NCI-H2029 treated with DMSO at 0.1 percent for 48 hours (cell line): Measurements from ENCODE around the gene HPRT1.

ENCODE experiments used
- DNase-seq: peaks from one replicate; lab custom pipeline; 2025; lab: John Stamatoyannopoulos, UW

HPRT1 gene

DNA sequence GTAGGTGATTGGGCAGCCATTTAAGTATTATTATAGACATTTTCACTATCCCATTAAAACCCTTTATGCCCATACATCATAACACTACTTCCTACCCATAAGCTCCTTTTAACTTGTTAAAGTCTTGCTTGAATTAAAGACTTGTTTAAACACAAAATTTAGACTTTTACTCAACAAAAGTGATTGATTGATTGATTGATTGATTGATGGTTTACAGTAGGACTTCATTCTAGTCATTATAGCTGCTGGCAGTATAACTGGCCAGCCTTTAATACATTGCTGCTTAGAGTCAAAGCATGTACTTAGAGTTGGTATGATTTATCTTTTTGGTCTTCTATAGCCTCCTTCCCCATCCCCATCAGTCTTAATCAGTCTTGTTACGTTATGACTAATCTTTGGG lies 16.3 kb downstream of the HPRT1 start:
- DNase-seq: no peak

DNA sequence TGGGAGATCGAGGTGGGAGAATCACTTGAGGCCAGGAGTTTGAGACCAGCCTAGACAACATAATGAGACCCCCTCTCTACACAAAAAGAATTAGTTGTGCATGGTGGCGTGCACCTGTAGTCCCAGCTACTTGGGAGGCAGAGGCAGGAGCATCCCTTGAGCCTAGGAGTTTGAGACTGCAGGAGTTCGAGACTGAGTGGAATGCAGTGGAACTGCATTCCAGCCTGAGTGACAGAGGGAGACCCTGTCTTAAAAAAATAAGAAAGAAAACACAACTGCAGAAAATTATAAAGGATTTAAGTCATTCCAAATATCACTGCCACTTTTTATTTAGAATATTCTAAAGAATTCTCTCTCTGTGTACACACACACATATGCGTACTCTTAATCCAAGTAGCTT lies 18.4 kb downstream of the HPRT1 start:
- DNase-seq: no peak

DNA sequence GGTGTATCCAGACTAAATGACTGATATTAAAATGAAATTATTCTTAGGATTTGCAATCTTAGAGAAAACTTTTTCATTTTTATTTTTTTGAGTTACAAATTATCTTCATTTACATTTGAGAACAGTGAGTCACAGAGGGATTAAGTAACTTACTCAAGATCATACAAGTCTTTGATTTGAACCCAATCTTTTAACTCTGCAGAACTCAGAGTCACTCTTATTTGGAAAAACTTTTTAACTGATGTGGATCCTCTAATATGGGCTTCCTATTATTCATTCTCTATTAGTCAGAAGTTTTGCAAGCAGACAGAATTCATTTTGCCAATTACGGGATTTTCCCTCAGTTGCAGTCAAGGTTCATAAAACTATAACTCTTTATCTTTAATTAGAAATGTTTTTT lies 20.1 kb downstream of the HPRT1 start:
- no peak for DNase-seq

DNA sequence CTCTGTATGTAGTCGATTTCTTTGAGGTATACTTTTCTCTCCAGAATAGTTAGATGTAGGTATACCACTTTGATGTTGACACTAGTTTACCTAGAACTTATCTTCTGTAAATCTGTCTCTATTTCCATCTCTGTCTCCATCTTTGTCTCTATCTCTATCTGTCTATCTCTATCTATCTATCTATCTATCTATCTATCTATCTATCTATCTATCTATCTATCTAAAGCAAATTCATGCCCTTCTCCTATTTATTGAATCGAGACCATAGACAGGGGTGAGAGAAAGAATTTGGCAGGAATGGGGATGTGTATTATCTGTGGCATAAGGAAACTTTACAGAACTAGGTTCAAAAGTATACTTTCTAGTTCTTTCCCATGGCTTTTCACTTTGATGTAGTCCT lies 21.4 kb downstream of the HPRT1 start:
- no peak for DNase-seq

DNA sequence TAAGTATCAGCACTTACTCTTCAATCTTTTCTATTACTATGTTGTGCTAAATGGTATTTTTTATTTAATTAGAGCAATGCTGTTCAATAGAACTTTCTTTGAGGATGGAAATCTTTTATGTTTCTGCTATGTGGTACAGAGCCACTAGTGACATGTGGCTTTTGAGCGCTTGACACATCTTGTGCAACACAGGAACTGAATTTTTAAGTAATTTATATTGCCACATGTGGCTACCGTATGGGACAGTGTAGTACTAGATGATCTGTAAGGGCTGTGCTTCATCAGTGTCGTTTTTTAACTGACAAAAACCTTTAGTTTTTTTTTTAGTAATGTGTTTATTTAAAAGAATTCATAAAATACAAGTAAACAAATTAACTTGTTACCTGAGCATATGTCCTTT lies 22.4 kb downstream of the HPRT1 start:
- no peak for DNase-seq

DNA sequence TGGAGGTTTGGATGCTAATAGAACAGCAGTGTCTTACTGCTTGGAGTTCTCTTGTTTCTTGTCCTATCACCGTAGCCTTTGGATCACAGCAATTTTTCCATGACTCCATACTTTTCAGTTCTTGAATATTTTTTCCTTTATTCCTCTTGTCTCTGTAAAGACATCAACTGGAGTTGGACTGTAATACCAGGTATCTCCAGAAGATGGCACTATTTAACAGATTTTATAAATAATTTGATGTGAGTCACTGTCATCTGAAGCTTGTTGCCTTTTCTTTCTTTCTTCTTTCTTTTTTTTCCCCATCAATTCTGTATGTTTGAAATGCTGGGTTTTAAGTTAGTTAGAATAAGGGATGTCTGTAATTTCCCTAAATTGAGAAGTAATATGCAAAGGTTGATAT lies 24.1 kb downstream of the HPRT1 start:
- DNase-seq: no peak

DNA sequence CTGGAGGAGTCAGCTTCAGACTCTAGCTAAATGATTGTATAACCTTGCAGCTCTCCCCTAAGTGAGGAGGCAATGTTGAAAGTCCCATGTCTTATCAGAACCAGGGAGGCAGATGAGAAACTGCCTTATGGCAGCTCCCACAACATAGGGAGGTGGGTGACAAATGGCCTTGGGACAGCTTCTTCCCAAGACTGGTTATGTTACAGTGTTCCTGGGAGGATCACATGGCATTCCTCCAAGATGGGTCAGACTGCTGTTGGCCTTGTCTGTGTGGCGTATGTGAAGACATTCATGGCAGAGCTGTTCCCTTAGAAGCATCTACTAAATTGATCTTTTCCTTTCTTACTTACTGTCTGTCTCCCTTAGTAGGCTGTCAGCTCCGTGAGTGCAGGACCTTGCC lies 42.0 kb downstream of the HPRT1 start:
- no peak for DNase-seq

DNA sequence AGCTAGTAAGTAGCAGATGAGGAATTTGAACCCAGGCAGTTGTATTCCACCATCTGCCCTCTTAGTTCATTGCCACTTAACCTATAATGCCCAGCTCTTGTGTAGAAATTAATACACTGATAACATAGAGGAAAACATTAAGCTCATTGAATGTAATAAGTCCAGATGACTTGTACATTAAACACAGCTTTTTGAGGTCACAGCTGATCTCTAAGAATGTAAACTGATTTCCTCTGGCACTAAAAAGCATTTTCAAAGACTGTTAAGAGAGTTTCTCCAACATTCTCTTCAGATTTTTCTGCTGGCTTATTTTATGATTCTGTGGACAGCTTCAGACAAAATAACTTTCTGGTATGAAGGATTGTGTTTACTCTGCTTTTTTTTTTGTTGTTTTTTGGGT lies 42.7 kb downstream of the HPRT1 start:
- no peak for DNase-seq

DNA sequence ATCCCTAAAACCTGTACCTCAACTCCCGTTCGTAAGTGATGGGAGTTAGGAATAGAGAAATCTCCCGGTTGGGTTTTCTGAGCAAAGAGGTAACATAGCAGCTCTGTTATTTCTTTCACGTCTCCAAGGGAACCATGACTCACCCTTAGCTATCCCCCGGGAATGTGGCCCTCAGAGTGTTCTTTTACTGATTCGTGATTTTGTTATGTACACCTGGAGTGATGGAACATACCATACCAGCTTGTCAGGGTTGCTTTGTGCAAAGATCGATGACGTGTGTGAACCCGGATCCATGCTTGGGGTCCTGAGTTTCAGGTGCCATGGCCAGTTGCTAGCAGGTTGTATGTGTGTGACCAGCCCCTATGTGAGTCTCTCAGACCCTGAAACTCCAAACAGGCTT lies 52.6 kb downstream of the HPRT1 start:
- DNase-seq: no peak

DNA sequence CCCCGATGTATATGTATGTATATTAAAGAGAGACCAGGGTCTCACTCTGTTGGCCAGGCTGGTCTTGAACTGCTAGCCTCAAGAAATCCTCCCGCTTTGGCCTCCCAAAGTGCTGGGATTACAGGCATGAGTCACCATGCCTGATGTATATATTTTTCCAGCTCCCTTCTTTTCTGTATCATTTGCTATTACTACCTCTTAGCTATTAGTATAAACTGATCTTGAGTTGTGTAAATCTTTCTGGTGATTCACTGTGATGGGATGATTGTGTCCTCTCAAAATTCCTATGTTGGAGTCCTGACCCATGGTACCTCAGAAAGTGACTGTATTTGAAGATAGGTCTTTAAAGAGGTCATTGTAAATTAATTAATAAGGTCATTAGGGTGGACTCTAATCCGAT lies 53.1 kb downstream of the HPRT1 start:
- no peak for DNase-seq

DNA sequence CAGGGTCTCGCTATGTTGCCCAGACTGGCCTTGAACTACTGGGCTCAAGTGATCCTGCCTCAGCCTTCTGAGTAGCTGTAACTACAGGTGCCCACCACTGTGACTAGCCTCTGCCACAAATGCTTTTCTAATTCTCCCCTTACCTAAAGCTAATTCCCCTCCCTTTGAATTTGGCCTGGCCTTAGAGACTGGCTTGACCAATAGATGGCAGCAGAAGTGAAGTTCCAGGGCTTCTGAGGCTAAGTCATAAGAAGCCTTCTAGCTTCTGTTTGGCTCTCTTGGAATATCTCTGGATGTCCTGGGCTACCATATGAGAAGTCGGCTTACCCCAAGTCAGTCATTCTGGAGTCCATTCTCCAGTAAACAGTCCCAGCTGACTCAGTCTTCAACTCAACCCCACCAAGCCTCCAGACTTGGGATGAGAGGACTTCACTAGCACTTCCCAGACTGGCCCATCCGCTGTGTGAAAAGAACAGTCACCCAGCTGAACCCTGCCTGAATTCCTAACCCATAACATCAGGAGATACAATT lies 61.0 kb downstream of the HPRT1 start:
- peak; percentile 8 for DNase-seq

DNA sequence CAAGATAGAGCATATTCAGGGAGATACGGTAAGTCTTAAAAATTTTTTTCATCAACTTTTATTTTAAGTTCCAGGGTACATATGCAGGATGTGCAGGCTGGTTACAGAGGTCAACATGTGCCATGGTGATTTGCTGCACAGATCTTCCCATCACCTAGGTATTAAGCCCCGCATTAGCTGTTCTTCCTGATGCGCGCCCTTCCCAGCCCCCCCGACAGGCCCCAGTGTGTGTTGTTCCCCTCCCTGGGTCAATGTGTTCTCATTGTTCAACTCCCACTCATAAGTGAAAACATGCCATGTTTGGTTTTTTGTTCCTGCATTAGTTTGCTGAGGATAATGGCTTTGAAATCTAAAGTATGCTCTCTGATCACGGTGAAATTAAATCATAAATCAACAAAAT lies 64.2 kb downstream of the HPRT1 start:
- DNase-seq: no peak

DNA sequence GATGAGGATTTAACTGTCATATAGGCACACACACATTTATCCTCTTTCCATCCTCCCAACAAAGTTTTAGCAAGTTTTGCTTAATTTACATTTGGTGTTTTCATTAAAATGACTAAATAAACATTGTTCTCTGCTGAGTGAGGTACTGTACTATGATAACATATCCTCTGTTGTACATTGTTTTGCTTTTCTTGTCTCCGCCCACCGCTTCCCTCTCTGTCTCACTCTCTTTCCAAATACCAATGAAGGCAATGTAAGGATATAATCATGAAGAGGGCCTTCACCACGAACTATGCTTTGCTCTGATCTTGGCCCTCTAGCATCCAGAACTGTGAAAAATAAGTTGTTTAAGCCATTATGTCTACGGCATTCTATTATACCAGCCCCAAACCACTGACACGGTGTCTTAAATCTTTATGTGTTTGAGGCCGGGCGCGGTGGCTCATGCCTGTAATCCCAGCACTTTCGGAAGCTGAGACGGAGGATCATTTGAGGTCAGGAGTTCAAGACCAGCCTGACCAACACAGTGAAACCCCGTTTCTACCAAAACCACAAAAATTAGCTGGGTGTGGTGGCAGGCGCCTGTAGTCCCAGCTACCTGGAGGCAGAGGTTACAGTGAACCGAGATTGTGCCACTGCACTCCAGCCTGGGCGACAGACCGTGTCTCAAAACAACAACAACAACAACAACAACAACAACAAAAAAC lies 65.3 kb downstream of the HPRT1 start:
- DNase-seq: no peak

DNA sequence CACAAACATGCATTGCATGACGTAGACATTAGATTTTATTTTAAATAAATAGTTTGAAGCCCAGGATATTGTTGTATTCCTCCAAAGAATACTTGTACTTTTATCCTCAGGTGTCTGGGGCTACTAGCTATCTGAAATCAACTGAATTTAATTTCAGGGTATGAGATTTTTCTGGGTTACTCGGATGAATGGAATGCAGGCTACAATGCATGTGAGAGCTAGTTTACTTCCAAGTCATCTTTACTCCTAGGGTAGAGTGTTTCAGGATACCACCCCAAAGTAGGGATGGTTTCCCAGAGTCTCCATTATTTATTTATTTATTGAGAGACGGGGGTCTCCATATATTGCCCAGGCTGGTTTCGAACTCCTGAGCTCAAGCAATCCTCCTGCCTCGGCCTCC lies 66.4 kb downstream of the HPRT1 start:
- DNase-seq: no peak

DNA sequence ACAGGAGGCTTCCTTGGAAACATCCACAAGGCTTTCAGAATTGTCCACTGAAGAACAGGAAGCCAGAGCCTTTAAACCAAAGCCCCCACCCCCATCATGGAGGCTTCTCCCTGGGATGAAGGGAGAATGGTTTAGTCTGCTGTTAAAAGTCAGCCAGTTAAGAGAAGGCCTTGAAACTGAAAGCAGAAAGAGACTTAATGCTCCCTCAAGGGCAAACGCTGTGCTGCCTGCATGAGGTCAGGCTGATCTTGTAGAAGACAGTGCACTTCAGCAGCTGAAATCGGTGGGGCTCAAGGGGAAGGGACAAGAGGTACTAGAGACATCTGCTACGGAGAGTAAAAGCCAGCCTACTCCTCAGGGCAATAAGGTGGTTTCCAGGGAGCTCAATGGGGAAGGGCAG lies 69.0 kb downstream of the HPRT1 start:
- DNase-seq: no peak

DNA sequence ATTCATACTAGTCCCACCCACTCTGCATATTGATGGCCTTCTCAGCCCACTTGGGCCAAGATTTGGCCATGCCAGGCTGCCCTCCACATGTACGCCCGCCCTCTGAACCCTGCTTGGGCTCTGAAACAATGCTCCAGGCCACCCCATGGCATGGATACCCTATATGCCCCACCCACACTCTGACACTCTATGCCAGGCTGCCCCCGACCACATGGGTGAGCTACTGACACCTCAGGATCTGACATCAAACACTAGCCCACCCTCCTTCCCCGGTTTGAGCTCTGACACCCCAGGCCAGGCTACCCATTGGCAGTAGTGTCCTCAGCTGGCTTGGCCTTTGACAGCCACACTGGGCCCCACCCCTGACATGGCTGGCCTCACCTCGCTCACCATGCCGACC lies 69.5 kb downstream of the HPRT1 start:
- no peak for DNase-seq

DNA sequence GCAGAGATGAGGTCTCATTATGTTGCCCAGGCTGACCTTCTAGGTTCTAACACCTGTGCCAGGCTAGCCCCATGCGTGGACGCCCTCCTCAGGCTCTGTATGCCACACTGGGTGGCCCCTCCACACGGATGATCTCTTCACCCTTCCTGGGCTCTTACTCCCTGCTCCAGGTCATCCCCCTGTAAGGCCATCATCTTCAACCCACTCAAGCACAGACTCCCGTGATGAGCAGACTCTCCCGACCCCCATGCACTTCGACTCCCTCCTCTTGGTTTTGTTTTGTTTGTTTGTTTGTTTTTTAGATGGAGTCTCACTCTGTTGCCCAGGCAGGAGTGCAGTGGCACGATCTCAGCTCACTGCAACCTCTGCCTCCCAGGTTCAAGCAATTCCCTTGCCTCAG lies 70.9 kb downstream of the HPRT1 start:
- DNase-seq: no peak

DNA sequence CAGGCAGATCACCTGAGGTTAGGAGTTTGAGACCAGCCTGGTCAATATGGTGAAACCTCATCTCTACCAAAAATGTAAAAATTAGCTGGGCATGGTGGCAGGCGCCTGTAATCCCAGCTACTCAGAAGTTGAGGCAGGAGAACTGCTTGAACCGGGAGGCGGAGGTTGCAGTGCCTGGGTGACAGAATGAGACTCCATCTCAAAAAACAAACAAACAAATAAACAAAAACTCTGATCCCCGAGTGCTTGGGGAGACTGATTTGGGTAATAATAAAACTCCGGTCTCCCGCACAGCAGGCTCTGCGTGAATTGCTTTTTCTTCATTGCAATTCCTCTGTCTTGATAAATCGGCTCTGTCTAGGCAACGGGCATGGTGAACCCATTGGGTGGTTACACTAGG lies 73.4 kb downstream of the HPRT1 start:
- DNase-seq: no peak

DNA sequence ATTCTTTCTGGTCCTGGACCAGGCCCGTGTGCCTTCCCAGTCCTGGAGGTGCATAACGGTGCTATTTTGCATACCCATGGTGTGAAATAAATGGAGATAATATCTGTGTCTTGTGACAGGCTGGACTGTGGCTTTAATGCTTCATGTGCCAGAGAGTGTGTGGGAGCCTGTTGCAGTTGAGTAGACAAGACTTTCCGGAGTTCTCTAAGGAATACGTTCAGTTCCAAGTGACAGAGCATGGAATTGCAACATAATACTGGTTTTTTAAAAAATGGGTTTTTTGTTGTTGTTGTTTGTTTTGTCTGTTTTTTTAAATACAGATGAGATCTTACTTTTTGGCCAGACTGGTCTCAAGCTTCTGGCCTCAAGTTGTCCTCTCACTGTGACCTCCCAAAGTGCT lies 74.0 kb downstream of the HPRT1 start:
- no peak for DNase-seq

DNA sequence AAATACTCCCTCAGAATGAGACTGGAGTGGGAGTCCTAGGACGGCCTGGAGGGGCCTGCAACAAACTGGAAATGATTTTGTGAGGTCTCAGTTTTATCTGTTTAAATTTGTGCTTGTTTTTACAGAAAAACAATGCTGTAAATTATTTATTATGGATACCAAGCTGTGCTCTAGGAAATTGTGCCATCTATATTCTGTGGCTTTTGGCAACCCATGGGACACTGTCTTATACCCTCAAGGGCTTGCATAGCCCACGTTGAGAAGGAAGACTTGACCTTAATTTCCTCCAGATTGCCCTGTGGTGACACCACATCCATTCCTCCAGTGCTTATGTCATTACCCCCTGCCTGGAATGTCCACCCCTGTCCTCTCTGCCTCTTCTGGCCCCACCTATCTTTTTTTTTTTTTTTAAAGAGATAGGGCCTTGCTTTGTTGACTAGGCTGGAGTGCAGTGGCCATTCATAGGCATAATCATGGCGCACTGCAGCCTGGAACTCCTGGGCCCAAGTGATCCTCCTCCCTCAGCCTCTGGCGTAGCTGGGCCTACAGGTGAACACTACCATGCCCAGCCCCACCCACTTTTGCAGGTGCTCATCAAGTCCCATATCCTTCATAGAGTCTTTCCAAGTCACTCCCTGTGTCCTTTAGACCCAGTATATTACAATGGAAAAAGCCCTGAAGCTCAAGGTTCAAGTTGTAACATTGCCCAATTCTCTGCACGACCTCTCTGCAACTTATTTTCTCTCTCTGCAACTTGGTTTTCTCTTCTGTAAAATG lies 77.4 kb downstream of the HPRT1 start:
- DNase-seq: no peak

DNA sequence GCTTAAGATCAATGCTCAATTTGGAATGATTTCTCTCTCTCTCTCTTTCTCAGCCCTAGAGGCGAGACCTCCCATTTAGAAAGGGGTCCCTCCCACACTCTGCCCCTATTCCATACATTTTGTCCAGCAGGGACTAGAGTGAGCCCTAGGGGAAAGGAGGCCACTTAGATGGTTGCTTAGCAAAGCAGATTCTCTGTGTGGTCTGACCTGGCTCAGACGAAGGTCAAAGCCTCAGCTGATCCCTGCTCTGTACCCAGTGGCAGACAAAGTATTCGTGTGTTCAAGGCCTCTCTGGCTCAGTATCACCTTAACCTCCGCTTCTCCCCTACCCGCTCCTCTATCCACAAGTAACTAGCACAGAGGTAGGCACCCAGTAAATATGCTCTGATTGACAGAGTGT lies 78.4 kb downstream of the HPRT1 start:
- no peak for DNase-seq

DNA sequence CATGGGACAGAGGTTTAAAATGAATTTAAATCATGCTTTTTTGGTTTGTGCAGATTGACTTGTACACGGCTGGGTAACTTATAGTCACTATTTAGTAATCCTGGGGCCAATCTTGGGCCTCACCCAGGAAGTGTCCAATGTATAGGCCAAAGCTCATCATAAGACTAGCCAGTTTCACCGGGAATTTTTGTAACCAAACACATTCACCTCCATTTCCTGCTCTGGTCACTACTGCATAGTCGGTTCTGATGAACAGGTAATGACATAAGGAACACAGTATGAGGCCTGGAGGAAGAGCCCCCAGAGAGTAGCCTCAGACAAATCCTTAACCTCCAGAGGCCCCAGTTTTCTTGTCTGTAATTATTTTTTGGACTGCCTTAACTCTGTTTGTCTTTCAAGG lies 81.9 kb downstream of the HPRT1 start:
- no peak for DNase-seq

DNA sequence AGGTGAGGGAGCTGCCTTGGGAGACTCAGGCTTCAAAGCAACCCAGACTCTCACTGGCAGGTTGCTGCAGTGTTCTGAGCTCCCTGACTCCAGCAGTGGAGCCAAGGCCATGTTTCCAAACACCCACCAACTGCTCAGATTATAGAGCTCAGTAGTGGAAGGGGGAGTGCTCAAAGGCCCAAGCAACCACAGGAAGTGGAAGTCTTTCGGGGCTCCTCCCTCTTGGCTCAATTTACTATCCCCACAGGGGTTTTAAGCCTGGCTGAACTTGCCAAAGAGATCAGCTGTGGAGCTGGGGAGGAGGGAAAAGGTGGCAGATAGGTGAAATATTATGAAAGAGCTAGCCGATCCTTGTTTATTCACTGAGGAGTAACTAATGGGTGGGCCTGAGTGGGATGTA lies 82.5 kb downstream of the HPRT1 start:
- DNase-seq: no peak

DNA sequence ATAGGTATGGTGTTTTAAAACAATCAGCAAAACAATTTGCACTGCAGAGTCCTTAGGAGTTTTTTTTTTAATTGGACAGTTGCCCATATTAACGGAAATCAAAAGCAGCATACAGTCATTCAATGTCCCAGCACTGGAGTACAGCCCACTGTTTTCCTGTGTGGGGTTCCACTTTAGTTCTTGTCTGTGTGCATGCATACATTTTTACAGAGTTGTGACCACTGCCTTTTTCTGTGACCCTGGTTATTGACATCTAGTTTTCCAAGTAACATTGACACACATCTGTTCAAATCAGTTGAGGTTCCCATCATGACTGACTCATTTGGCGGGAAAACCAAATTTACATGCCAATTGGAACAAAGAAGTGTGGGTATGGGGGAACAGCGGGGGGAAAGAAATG lies 83.3 kb downstream of the HPRT1 start:
- DNase-seq: no peak
